Skin of body (tissue), 1 donor: ENCODE results near the gene MRPS5. TPM values are rescaled to one million over a fixed set of nuclear protein-coding genes. Genes with fewer than 3 reads are reported as not detected.

ENCODE experiments used
- total RNA-seq: library from RNA; depleted of rRNA; stranded (reverse); fragments of >200 nt; gene quantifications from one replicate; pipeline ENCODE4 v1.2.3, GENCODE V29; 2014

MRPS5 gene
- total RNA-seq, 1 donor from 2014 or later = 52.0 TPM

Other genes with a start within 250 kb of the MRPS5 start
- gene MAL, start 96.1 kb downstream of the MRPS5 start, total RNA-seq = 2.4 TPM
- 25.1 TPM for gene ZNF514, start 38.0 kb upstream of the MRPS5 start, total RNA-seq
- gene ZNF2, start 44.0 kb upstream of the MRPS5 start, total RNA-seq = 4.1 TPM
- 5.8 TPM for gene ZNF892, start 85.7 kb upstream of the MRPS5 start, total RNA-seq
- 9.4 TPM for gene PROM2, start 152.6 kb upstream of the MRPS5 start, total RNA-seq
- 2.4 TPM for gene KCNIP3, start 175.5 kb upstream of the MRPS5 start, total RNA-seq